ENCODE results near the gene PDZRN4.

Gene PDZRN4

GRCh38 chr12:41365653-41366171, 177.6 kb downstream of the PDZRN4 start:
- DNase-seq: no peak

- no peak for DNase-seq
Measured at GRCh38 chr12:41367726-41368405, 179.7 kb downstream of the PDZRN4 start.

DNA sequence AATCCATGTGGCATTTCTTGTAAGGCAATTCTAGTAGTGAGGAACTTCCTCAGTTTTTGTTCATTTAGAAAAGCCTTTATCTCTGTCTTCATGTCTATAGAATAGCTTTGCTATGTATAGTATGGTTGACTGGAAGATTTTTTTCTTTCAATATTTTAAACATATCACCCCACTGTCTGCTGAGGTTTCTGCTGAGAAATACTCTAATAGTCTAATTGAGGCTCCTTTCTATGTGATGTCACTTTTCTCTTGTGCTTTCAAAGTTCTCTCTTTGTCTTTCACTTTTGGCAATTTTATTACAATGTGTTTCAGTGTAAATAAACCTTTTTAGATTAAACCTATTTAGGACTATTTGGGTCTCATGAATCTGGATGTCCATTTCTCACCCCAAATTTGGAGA, 192.8 kb downstream of the PDZRN4 start:
- no peak for DNase-seq

GRCh38 chr12:41402801-41403200, 214.7 kb downstream of the PDZRN4 start:
- no peak for DNase-seq

DNA sequence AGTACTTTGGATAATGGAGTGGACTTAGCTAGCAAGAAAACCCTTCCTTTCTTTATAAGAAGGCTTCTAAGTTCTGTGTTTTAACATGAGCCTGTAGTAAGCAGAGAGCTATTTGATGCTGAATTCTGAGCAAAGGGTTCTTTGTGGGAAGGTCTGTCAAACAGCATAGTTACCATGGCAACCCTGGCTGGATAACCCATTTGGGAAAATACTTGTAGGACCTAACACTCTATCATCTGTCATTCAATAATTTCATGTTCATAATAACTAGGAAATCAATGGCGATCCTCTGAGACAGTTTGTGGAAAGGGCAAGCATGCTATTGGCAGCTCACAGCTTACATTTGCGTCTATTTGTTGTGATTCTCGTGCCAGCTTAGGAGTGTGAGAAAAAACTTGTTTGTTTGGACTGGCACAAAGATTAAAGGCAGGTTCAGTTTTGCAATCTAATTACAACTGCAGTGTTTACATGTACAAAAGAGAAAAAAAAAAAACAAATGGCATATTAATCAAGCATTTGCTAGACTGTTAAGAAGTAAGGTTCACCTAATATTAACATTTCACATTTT, 219.2 kb downstream of the PDZRN4 start:
- no peak for DNase-seq

DNA sequence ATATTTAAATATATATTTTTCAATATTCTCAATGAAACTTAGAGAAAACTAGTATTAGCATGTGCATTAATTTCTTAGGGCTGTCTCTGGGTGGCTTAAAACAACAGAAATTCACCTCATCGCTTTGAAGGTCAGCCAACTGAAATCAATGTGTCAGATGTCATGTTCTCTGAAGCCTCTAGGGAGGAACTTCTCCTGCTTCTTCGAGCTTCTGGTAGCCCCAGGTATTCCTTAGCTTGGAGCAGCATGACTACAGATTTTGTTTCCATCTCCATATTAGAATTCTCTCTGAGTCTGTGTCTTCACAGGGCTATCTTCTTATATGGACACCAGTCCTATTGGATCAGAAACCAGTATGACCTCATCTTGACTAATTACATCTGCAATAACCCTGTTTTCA, 221.5 kb downstream of the PDZRN4 start:
- DNase-seq: no peak

DNA sequence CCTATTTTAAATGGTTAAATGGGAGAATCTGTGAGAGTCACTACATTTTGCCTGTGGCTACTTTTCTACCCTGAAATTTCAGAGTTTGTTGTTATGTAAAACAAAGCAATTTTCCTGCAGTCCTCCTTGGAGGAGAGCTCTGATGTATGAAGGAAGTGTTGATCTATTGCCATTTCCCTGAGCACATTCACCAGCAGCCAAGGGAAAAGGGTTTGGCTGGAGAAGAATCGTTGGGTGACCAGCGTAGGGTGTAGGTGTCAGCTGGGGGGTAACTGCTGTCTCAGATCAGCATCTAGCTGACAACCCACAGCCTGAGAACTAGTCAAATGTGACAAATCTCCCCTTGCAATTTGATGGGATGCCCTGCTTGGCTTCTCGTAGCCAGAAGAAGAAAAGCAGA, 230.5 kb downstream of the PDZRN4 start:
- DNase-seq: no peak

GRCh38 chr12:41419131-41419893, 231.2 kb downstream of the PDZRN4 start:
- no peak for DNase-seq

- no peak for DNase-seq
Measured at GRCh38 chr12:41424651-41425050, 236.5 kb downstream of the PDZRN4 start.

- no peak for DNase-seq
Measured at GRCh38 chr12:41433460-41433859, 245.3 kb downstream of the PDZRN4 start.

DNA sequence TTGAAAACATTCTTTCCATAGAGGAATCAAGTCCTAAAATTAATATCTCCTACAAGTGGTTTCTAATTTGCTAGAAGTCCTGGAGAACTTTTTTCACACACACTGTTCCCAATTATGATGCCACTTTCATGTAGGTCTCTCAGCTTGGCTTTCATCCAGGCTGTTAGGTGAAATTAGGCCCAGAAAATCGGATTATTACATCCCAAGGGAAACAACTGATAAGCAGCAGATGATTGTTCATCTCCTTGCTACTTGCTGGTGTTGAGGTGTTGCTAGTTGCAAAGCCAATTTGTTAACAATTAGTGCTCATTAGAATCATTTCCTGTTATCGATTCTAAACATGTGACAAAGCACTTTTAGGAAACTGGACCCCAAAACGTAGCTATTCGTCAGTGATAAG, 248.0 kb downstream of the PDZRN4 start:
- DNase-seq: no peak

- no peak for DNase-seq
Measured at GRCh38 chr12:41437563-41437962, 249.4 kb downstream of the PDZRN4 start.

DNA sequence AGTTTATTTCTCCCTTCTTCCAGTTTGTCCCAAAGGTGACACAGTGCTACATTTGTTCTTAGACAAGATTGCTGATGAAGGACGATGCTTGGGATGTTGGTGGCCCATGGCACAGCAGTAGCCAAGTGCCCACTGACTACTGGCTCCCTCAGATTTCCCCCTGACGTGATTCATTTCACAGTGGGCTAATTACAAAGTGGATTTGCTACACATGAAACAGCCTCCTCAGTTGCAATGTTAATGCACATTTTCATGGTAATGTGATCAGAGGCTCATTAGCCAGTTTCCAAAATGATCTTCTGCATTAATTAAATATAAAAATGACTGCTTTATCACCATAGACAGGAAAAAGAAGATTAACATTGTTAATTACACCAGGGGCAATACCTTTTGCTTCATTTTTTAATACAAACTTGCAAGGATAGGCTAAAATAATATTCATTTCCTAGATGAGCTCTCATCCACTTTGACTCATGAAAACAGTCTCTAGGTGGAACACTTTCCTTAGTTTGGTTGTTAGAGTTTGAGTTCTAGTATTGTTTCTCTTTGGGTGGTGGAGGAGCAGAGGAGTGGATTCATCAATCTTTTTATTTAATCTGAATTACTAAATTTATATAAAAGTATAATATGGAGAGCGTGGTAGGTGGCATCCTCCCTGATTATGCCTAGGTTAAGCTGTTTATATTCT, 250.9 kb downstream of the PDZRN4 start:
- DNase-seq: no peak

DNA sequence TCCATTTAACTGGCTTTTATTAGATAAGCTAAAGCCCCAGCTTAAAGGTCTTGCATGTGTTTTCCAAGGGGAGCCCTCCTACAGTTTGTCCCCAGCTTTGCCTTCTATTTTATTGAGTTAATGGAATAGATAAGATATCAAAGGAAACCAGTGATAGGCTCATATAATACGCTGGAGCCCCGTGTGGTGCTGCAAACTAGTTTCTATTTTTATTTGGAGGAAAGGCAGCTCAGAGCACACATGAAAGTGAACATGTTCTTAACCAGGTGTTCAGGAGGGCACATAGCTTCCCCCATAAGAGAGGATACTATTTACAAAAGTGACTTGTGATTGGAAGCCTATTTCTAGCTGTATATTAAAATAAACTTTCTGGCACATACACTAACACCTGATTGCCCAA, 251.7 kb downstream of the PDZRN4 start:
- no peak for DNase-seq

DNA sequence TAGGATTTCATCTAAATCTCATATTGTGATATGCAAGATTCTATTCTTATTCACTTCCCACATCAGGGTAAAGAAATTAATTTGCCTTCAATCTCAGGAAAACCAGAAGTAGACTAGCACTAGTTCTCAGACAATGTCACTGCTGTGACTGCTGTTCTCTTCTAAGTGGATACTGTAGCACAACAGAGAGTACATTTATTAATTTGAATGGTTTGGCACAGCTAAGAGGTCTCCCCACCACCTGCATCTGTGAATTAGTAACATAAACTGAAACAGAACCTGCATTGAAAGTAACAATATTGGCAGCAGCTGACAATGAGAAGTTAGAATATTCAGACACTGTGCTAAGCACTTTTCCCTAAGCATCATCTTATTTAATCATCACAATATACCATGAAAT, 253.1 kb downstream of the PDZRN4 start:
- DNase-seq: no peak

DNA sequence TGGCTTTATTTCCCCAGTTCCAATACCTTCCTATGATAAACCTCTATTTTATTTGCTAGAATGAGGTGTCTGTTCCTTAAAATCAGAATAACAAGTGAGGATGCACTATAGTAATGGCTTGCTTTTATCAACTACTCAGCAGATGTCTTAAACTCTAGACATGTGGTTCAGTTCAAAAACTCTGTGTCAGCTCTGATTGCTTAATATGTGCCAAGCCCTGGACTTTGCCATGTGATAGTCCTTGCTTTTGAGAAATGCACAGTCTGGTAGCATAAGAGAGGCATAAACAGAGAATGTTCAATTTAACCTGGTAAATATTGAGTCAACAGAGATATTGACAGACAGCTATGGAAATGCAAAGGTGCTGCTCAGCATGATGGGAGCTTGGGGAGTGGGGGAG, 254.8 kb downstream of the PDZRN4 start:
- DNase-seq: no peak

DNA sequence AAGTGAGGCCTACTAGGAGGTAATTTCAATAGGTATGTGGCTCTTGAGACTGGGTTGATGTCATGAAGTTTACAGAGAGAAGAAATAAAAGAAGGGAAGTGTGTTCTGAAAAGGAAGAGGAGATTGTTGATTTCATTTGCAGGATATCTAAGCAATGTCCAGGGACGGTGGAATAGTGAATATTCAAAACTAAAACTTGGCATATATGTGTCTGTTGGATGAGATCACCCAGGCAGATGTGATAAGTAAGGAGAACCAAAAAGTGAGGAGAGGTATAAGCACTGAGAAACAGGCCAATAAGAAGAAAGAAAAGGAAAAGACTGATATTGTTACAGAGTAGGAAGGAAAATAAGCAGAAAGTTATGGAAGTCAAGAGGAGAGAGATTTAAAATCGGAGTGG, 255.6 kb downstream of the PDZRN4 start:
- no peak for DNase-seq

DNA sequence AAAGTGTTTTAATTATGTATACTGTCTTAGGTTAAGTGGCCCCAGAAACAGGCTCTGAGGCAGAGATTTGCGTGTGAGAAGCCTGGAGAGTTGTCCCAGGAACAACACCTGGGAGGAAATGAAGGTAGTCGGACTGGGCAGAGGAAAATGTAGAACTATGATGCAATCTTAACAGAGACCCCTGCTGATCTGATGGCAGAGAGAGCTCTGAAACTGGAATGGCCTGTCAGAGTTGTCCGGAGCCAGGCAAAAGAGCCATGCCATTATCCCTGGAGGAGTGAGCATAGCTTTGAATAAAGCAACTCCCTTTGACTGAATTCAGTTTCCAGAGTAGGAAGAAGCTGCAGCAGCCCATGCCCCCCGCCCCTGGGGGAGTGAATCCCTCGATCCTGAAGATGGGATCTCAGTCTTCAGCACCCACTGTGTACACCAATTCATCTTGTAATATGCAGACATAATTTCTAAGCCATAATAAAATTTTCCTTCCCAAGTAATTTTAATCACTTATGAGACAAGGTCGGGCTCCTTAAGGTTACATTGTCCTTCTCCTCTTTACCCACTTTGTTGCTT, 264.8 kb downstream of the PDZRN4 start:
- DNase-seq: no peak

- DNase-seq: no peak
Measured at GRCh38 chr12:41453409-41453808, 265.3 kb downstream of the PDZRN4 start.

DNA sequence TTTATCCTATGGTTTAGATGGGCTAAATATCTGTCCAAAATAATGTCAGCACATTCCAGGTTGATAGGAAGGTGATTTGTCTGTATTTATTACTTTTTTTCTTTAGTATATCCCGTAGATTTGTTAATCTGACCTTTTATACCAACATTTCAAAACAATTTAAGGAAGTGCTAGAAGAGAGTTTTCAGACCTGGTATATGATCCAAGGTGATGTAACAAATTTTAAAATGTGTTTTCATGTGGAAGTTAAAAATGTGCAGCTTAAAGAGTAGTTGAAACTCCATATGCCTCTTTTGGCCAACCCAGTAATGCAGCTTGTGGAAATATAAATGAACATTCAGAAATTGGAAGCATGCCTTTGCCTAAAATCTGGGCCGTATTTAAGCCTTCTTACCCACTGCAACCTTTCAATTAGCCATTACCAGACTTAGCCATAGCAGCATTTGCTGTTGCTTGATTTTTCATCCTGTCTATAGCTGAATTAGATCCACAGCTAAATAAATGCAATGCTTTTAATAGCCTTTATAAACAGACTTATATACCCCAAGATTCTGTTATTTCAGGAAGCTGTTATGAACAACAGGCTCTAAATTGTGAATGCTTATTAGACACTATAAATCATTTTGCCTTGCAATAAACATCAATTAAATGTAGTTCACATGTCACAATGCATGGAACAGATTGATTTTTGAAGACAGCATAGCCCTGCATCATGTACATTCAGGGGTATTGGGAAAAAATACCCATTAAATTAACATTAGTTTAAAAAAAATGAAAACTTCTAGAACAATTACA, 271.2 kb downstream of the PDZRN4 start:
- DNase-seq: no peak

DNA sequence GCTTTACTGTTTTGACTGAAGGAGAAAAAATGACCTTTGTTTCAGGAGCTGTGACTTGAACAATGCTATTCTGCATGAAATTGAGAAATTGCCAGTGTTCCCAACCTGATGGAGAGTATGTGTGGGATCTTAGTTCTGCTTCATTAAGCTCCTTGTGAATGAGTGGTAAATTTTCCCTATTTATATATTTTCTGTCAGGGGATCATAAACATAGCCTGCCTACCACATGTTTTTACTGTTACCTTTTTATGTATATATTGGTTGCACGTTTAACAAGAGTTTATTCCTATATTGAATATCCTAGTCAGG, 271.7 kb downstream of the PDZRN4 start:
- no peak for DNase-seq

GRCh38 chr12:41460906-41461305, 272.8 kb downstream of the PDZRN4 start:
- no peak for DNase-seq

DNA sequence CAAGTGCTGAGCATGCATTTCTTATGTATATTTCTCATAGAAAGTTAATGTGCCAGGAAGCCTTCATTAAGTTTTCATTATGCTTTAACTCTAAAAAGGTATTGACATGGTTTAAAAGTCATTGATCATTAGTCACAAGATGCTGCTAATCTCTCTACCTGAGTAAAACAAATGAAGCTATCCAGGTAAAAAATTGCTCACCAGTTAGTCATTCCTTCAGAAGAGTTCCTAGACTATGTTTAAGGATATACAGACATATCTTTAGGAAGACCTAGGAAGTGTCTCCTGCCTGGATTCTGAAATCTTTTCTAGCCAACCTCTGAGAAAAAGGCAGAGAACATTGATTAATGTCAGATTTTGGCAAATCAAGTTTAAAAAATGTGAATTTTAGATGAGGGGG, 274.2 kb downstream of the PDZRN4 start:
- DNase-seq: no peak
